Renal cortex interstitium (tissue), 3 donors: ENCODE measurements around the gene UTP14C. TPM values are rescaled to one million over a fixed set of nuclear protein-coding genes. Genes with fewer than 3 reads are reported as not detected.

Experiments
- polyA plus RNA-seq, 3 donors: library from polyadenylated mRNA; unstranded; fragments of 120-200 nt; gene quantifications; one replicate each; pipeline ENCODE4 v1.2.1, GENCODE V29; 2013; ENCODE audit not compliant: insufficient read length in 3 of 3

The UTP14C gene
- polyA plus RNA-seq, 3 donors: 32.1 to 37.4 (median 36.6) TPM

Other genes with a start within 250 kb of the UTP14C start
- gene DHRS12, start 220.5 kb upstream of the UTP14C start, polyA plus RNA-seq: 10 to 100 TPM; 16.9 to 25.4 (median 19.7) TPM
- gene TMEM272, start 179.5 kb upstream of the UTP14C start, polyA plus RNA-seq: under 1 TPM; 0.34 to 0.54 (median 0.38) TPM
- gene CCDC70, start 162.7 kb upstream of the UTP14C start, polyA plus RNA-seq: not detected
- 10 to 100 TPM; 17.7 to 19.0 (median 18.3) TPM for gene ATP7B, start 13.2 kb upstream of the UTP14C start, polyA plus RNA-seq
- 10 to 100 TPM; 28.8 to 36.8 (median 32.6) TPM for gene ALG11, start 12.3 kb upstream of the UTP14C start, polyA plus RNA-seq
- 1 to 10 TPM; 3.0 to 6.4 (median 4.3) TPM for gene NEK5, start 104.4 kb downstream of the UTP14C start, polyA plus RNA-seq
- 10 to 100 TPM; 29.1 to 40.3 (median 37.3) TPM for gene NEK3, start 134.9 kb downstream of the UTP14C start, polyA plus RNA-seq